ENCODE data around the gene RAB40C. TPM values are rescaled to one million over a fixed set of nuclear protein-coding genes. Genes with fewer than 3 reads are reported as not detected.
A peak's percentile ranks its signal among the peaks of the same experiment; 100 is the strongest.

The RAB40C gene
- total and polyA plus RNA-seq, 4 donors, result 25.1 to 58.9 (median 43.9) TPM

DNA sequence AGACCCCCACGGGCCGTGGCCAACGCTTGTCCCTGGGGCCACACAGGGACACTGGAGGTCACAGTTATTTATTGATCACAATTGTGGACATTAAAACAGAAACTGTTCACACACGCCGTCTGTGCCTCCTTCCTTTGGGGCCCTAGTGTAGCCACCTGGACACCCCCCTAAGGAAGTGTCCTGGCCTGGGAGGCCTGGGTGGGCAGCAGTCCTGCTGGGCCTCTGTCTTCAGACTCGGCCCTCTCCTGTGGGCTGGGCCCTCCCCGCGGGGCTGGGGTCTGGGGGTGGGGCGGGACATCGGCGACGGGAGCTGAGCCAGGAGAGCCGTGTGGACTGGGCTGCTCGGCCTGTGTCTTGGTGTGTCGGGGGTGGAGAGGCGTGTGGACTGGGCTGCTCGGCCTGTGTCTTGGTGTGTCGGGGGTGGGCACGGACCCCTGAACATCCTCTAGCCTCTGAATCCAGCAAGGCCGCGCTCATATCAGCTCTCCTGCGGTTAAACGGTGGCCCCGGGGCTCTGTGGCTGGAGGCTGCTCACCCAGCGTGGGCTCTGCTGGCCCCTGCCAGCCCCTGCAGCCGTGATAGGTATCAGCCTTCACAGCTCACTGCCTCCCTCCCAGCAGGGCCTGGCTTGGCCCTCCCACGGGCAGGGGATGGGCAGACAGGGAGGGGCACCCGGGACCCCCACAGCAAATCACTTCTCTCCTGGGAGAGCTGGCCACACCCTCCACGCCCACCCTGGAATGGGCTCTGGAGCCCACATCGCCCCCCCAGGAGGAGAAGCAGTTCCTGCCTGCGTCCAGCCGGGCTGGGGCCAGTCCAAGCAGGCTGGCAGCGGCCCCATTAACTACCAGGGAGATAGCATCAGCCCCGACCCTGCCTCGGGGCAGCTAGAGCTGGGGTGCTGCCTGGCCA is 24.2 kb upstream of the RAB40C start:
- ATAC-seq (ENCODE audit: insufficient read depth, low FRiP score) (no peak), DNase-seq (peak; percentile 59 to 73 (median 72))
- TF ChIP-seq, protein P1, sequence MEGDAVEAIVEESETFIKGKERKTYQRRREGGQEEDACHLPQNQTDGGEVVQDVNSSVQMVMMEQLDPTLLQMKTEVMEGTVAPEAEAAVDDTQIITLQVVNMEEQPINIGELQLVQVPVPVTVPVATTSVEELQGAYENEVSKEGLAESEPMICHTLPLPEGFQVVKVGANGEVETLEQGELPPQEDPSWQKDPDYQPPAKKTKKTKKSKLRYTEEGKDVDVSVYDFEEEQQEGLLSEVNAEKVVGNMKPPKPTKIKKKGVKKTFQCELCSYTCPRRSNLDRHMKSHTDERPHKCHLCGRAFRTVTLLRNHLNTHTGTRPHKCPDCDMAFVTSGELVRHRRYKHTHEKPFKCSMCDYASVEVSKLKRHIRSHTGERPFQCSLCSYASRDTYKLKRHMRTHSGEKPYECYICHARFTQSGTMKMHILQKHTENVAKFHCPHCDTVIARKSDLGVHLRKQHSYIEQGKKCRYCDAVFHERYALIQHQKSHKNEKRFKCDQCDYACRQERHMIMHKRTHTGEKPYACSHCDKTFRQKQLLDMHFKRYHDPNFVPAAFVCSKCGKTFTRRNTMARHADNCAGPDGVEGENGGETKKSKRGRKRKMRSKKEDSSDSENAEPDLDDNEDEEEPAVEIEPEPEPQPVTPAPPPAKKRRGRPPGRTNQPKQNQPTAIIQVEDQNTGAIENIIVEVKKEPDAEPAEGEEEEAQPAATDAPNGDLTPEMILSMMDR (IDR thresholded peaks at IDR 0.05; ENCODE audit: control extremely low read depth, extremely low read depth), result no peak
- Histone ChIP-seq H3K36me3 (ENCODE audit: control insufficient read depth in 4 of 4, insufficient read depth in 4 of 4, low read length in 4 of 4) (no peaks in the 10 kb centered on the region), H3K9me3 (ENCODE audit: control insufficient read depth in 4 of 4, insufficient read depth in 3 of 4, low read length in 3 of 4) (peaks cover 0 to 4% (median 0%) of the 10 kb centered on the region in 4 donors), H3K27ac (ENCODE audit: low read depth in 1 of 2, low read length in 1 of 2) (no peak overlapping the region), H3K27me3 (ENCODE audit: control insufficient read depth in 3 of 3, insufficient read depth in 3 of 3, low read length in 2 of 3) (peaks cover 0 to 21% (median 10%) of the 10 kb centered on the region in 3 donors), H3K9ac (ENCODE audit: insufficient read depth in 1 of 2, low read length in 2 of 2) (no peak overlapping the region), H3K4me1 (ENCODE audit: control insufficient read depth in 5 of 5, insufficient read depth in 5 of 5, low read length in 5 of 5) (peaks cover 0 to 35% (median 15%) of the 10 kb centered on the region in 5 donors), H3K4me3 (no peak overlapping the region)
- 59 to 86% methylated on average over 23 to 35 of the region's 35 CpGs for WGBS, 2 donors

GRCh38 chr16:566475-567372 is 23.1 kb upstream of the RAB40C start, which contains the start of gene NHLRC4:
NHLRC4 (plus strand) TSS chr16:567005; CDS start chr16:568048, 1,043 bp downstream.
- Histone ChIP-seq H3K9ac (ENCODE audit: insufficient read depth in 1 of 2, low read length in 2 of 2) (peak within 1 kb of the TSS in 1 of 2 donors; percentile 3), H3K9me3 (ENCODE audit: control insufficient read depth in 4 of 4, insufficient read depth in 3 of 4, low read length in 3 of 4) (peaks cover 0 to 4% (median 0%) of the 10 kb centered on the region in 4 donors), H3K27ac (ENCODE audit: low read depth in 1 of 2, low read length in 1 of 2) (no peak within 1 kb of the TSS), H3K4me3 (no peak within 1 kb of the TSS), H3K36me3 (ENCODE audit: control insufficient read depth in 4 of 4, insufficient read depth in 4 of 4, low read length in 4 of 4) (no peaks in the 10 kb centered on the region), H3K27me3 (ENCODE audit: control insufficient read depth in 3 of 3, insufficient read depth in 3 of 3, low read length in 2 of 3) (peaks cover 0 to 12% (median 5%) of the 10 kb centered on the region in 3 donors), H3K4me1 (ENCODE audit: control insufficient read depth in 5 of 5, insufficient read depth in 5 of 5, low read length in 5 of 5) (peaks cover 0 to 35% (median 21%) of the 10 kb centered on the region in 5 donors)
- TF ChIP-seq, protein P1 (IDR thresholded peaks at IDR 0.05; ENCODE audit: control extremely low read depth, extremely low read depth), result no peak
- WGBS, 2 donors, result 28 to 32% methylated on average over 26 of the region's 26 CpGs
- ATAC-seq (ENCODE audit: insufficient read depth, low FRiP score) (no peak), DNase-seq (peak; percentile 76 to 87 (median 81))

GRCh38 chr16:567373-568256 is 22.3 kb upstream of the RAB40C start:
- no peaks in the 10 kb centered on the region for H3K9me3 ChIP-seq (ENCODE audit: control insufficient read depth in 4 of 4, insufficient read depth in 3 of 4, low read length in 3 of 4)
- WGBS, 2 donors, result 93 to 96% methylated on average over 34 to 35 of the region's 35 CpGs
- peaks cover 0 to 3% (median 0%) of the 10 kb centered on the region in 3 donors for H3K27me3 ChIP-seq (ENCODE audit: control insufficient read depth in 3 of 3, insufficient read depth in 3 of 3, low read length in 2 of 3)
- peaks cover 0 to 35% (median 21%) of the 10 kb centered on the region in 5 donors for H3K4me1 ChIP-seq (ENCODE audit: control insufficient read depth in 5 of 5, insufficient read depth in 5 of 5, low read length in 5 of 5)
- H3K27ac ChIP-seq (ENCODE audit: low read depth in 1 of 2, low read length in 1 of 2), result no peak overlapping the region
- TF ChIP-seq, protein P1 (IDR thresholded peaks at IDR 0.05; ENCODE audit: control extremely low read depth, extremely low read depth), result no peak
- no peak for ATAC-seq (ENCODE audit: insufficient read depth, low FRiP score)
- DNase-seq, result no peak
- peaks cover 0 to under 1% (median 0%) of the 10 kb centered on the region in 4 donors for H3K36me3 ChIP-seq (ENCODE audit: control insufficient read depth in 4 of 4, insufficient read depth in 4 of 4, low read length in 4 of 4)
- H3K9ac ChIP-seq (ENCODE audit: insufficient read depth in 1 of 2, low read length in 2 of 2), result peak overlapping the region in 1 of 2 donors; percentile 3
- no peak overlapping the region for H3K4me3 ChIP-seq

Data from lung (tissue), 12 donors.